Fibroblast of skin of left biceps (primary cell): Measurements from ENCODE around the gene HOXB6.

ENCODE experiments used
- DNase-seq, 2 experiments: peaks; one replicate each; pipeline ENCODE4 v3.0.0-alpha.2; 2013; ENCODE audit warnings: low read depth in 2 of 2

Gene HOXB6

GRCh38 chr17:48565925-48566710, 38.7 kb downstream of the HOXB6 start:
- no peak for DNase-seq

GRCh38 chr17:48565022-48565554, 39.7 kb downstream of the HOXB6 start:
- DNase-seq: no peak

- no peak for DNase-seq
Measured at GRCh38 chr17:48564188-48565021, 40.4 kb downstream of the HOXB6 start.

- no peak for DNase-seq
Measured at GRCh38 chr17:48563867-48564187, 41.0 kb downstream of the HOXB6 start.

GRCh38 chr17:48563385-48563838, 41.4 kb downstream of the HOXB6 start:
- no peak for DNase-seq

- DNase-seq: no peak
Measured at GRCh38 chr17:48562934-48563333, 41.9 kb downstream of the HOXB6 start.

GRCh38 chr17:48561884-48562810, 42.6 kb downstream of the HOXB6 start:
- peak; percentile 80 to 82 for DNase-seq

- DNase-seq: no peak
Measured at GRCh38 chr17:48559840-48560817, 44.7 kb downstream of the HOXB6 start.

- no peak for DNase-seq
Measured at GRCh38 chr17:48559122-48559839, 45.5 kb downstream of the HOXB6 start.

GRCh38 chr17:48558831-48559121, 46.0 kb downstream of the HOXB6 start:
- DNase-seq: no peak

GRCh38 chr17:48558057-48558830, 46.5 kb downstream of the HOXB6 start:
- no peak for DNase-seq

- no peak for DNase-seq
Measured at GRCh38 chr17:48556576-48557401, 48.0 kb downstream of the HOXB6 start.

GRCh38 chr17:48556229-48556575, 48.6 kb downstream of the HOXB6 start:
- no peak for DNase-seq

GRCh38 chr17:48555258-48556228, 49.2 kb downstream of the HOXB6 start:
- DNase-seq: peak; percentile 91 to 92

- DNase-seq: no peak
Measured at GRCh38 chr17:48554412-48555257, 50.2 kb downstream of the HOXB6 start.

- DNase-seq: no peak
Measured at GRCh38 chr17:48553826-48554225, 51.0 kb downstream of the HOXB6 start.
